Stimulated activated CD8-positive, alpha-beta memory T cell treated with anti-CD3 and anti-CD28 coated beads, Interleukin-2, amount 100 ng/mL, for 48 hours (primary cell): Measurements from ENCODE around the gene PRM2.

ENCODE experiments used
- DNase-seq, 2 donors: peaks; one replicate each; pipeline ENCODE4 v3.0.0-alpha.2; 2020; ENCODE audit warnings: low read depth in 2 of 2

Gene PRM2

DNA sequence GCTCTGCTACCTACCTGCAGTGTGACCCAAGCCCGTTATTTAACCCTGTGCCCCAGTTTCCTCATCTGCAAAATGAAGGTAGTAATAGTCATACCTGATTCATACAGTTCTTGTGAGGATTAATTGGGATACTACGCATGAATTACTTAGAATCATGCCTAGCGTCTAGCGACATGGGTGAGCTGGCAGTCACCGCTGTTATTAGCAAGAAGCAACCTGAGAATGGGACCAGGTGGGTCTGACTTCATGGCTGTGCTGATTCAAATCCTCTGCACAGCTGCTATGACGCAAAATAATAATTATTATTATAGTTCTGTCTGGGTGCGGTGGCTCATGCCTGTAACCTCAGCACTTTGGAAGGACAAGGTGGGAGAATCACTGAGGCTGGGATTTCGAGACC is 28.1 kb downstream of the PRM2 start:
- DNase-seq: no peak

- no peak for DNase-seq
Measured at GRCh38 chr16:11245988-11246387, 30.3 kb downstream of the PRM2 start.

- DNase-seq: no peak
Measured at GRCh38 chr16:11245222-11245737, 31.0 kb downstream of the PRM2 start.

- no peak for DNase-seq
Measured at GRCh38 chr16:11242658-11243057, 33.6 kb downstream of the PRM2 start.

- no peak for DNase-seq
Measured at GRCh38 chr16:11241480-11242204, 34.6 kb downstream of the PRM2 start.

DNA sequence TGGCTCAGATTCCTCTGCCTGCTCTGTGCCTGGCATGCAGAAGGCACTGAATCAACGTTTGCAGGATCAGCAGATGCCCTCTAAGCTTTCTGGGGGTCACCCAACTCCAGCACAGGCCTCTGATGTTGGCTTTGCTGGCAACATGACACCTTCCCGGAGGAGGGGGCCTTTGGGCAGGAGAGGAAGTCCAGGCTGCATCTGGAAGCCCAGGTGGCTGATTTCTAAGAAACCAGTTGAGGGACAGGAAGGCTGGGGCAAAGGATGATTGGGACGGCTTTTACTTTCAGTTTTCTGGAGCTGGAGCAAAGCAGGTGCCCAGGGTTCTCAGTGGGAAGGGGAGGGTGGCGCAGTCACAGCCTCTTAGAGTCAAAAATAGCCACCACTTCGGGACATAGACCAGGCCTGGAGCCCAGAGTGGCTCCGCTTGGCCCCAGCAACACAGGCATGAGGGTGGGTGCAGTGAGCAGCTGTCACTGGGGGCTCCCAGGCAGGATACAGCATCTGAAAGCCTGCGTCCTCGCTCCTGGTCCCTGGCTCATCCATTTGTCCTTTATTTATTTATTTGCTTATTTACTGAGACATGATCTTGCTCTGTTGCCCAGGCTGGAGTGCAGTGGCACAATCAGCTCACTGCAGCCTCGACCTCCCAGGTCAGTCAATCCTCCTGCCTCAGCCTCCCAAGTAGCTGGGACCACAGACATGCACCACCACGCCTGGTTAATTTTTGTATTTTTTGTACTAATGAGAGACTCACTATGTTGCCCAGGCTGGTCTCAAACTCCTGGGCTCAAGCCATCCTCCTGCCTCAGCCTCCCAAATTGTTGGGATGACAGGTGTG is 35.4 kb downstream of the PRM2 start:
- no peak for DNase-seq

GRCh38 chr16:11239644-11240632 is 36.3 kb downstream of the PRM2 start:
- DNase-seq: no peak

DNA sequence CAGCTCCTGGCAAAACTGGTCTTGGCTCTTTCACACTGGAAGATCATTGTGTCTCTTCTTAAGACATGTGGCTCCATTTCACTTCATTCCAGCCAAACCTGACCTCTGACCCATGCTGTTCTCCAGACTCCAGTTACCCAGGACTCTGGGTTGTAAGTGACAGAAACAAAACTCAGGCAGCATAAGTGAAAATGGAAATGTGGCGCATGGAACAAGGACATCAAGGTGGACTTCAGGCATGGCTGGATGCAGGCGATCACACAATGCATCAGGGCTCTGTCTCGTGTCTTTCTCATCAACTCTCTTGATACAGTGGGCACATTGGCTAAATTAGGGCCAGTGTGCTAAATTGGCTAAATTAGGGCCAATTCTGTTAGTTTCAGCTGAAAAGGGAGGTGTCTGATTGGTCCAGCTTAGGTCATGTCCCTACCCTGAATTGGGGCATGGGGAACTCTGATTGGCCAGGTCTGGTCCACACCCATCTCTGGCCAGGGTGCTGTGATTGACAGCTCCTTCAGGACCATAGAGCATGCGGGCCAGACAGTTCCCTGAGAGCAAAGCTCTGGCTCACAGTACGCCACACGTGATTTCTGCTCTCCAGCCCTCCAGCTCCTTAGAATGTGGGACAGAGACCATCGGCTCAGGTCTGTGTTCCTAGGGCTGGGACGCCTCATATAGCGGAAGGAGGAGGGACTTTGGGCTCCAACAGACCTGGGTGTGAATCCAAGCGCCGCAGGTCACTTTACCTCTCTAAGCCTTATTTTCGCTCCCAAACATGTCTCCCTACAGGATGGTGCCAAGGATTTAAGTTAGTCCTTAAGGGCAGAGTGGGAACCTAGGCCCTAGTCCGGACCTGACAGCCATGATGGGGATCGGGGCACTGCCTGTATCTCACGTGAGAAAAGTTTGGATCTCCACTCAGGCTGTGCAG is 37.7 kb downstream of the PRM2 start:
- no peak for DNase-seq

DNA sequence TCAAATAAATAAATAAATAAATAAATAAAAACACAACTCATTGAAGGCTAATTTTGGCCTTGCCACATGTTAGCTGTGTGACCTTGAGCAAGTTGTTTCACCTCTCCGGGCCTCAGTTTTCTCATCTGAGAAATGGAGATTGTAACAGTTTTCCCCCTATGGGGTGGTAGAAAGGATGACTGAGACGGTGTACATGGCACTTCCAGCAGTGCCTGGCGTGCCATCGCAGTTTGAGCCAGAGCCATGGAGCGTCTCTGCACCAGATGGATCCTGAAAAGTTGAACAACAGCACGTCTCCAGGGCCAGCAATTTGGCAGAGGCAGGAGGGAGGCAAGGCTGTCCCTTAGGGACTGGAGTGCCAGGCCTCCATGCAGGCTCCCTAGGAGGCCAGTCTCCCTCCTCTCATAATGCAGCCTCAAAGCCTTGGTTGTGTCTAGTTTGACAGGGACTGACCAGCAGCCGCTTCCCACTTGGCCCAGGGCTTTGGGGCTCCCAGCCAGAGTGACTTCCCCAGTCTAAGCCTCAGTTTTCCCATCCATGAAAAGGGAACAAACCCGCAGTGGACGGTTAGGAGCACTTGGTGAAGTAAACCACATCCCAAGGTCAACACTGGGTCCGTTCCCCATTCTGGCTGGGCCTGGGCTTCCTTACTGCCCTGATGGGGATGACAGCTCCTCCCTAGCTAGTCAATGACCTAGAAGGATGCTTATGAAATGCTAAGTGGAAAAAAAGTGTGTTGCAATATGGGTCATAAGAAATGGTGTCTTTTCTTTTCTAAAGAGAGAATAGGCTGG is 39.6 kb downstream of the PRM2 start:
- DNase-seq: no peak

DNA sequence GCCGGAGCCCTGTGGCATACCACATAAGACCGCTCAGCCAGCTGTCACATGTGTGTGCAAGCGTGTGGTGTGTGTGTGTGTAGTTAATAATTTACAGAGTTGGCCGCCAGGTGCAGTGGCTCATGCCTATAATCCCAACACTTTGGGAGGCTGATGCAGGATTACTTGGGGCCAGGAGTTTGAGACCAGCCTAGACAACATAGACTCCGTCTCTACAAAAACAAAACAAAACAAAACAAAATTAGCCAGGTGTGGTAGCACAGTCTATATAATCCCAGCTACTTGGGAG is 40.6 kb downstream of the PRM2 start:
- DNase-seq: no peak

GRCh38 chr16:11234884-11235702 is 41.2 kb downstream of the PRM2 start:
- DNase-seq: no peak

DNA sequence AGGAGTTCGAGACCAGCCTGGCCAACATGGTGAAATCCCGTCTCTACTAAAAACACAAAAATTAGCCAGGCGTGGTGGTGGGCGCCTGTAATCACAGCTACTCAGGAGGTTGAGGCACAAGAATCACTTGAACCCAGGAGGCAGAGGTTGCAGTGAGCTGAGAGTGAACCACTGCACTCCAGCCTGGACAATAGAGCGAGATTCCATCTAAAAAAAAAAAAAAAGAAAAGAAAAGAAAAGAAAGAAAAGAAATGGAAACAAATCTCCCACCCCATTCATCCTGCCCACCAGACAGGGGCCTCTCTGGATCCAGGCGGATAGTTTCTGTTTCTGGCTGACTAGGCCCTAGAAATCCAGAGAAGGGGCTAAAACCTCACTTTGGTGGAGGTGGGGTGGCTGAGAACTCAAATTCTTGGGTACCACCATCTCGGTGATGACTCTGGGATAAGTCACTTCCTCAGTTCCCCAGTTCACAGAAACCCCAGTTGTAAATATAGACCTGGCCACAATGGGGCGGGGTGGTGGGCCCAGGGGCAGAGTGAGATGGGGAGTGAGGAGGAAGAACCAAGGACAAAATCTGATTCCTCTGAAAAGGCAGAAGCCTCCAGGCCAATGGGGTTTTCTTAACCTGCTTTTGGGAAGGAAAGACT is 42.4 kb downstream of the PRM2 start:
- peak; percentile 65 to 76 for DNase-seq

GRCh38 chr16:11232852-11233726 is 43.2 kb downstream of the PRM2 start:
- DNase-seq: peak; percentile 87 to 89

DNA sequence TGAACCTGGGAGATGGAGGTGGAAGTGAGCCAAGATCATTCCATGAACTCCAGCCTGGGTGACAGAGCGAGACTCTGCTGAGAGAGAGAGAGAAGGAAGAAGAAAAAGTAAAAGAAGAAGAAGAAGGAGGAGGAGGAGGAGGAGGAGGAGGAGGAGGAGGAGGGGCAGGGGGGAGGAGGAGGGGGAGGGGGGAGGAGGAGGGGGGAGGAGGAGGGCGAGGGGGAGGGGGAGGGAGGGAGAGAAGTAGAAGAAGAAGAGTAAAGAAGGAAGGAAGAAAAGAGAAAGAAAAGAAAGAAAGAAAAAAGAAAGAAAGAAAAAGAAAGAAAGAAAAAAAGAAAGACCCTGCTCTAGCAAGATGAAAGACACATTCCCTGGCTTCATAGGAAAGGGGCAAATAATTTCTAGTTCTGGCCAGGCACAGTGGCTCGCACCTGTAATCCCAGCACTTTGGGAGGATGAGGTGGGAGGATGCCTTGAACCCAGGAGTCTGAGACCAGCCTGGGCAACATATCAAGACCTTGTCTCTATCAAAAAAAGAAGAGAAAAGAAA is 43.9 kb downstream of the PRM2 start:
- no peak for DNase-seq

GRCh38 chr16:11231367-11231970 is 44.8 kb downstream of the PRM2 start:
- no peak for DNase-seq

DNA sequence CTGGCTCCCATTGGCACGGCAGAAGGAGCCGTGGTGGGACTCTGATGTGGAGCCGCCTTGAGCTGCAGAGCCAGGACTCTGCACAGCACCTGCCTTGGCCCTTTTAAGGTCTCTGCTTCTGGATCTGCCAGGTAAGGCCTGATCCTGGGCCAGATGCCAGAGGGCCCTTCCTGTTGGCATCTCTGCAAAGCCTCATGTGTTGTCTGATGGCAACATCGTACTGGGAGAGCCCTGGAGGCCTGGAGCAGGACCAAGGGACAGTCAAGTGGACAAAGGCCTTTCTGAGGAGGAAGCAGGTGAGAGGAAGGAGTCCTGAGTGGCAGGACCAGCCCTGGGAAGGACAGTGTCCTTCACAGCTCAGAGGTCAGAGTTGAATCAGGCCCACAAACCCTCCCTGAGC is 46.4 kb downstream of the PRM2 start:
- DNase-seq: no peak

DNA sequence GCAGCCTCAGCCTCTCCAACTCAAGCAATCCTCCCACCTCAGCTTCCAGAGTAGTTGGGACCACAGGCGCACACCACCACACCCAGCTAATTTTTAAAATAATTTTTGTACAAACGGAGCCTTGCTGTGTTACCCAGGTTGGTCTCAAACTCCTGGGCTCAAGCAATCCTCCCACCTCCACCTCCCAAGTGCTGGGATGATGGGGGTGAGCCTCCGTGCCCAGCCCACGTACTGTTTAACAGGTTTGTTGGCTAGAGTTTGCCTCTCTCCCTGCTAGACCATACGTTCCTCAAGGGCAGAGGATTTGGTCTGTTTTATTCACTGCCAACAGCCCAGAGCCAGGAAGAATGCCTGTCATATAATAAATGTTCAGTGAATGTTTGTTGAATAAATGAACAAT is 46.8 kb downstream of the PRM2 start:
- no peak for DNase-seq
